ENCODE data around the gene CTNNBL1.

DNA sequence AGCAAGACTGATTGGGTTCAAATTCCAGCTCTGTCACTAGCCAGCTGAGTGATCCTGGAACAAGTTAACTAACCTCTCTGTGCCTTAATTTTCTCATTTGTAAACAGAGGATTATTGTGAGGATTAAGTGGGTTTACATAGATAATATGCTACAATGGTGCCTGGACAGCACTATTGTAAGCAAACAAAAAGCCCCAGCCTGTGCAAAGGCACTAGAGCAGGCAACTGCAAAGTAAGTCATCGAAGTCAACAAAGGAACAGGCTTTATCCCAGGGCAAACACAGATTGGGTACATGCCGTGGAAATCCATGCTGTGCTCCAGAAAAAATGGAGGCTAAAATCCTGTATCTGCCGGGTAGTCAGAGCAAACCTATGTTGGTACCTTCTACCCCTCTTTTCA lies 43.2 kb upstream of the CTNNBL1 start:
- no peak for TF ChIP-seq YY1 (IDR thresholded peaks at IDR 0.05; ENCODE audit: insufficient read depth, insufficient read length)
- TF ChIP-seq SUZ12 (IDR thresholded peaks at IDR 0.05; ENCODE audit: extremely low read depth, insufficient read depth, insufficient read length): no peak

Data from NT2/D1 (cell line).